CD14-positive monocyte (primary cell): Measurements from ENCODE around the gene PAN3. TPM values are rescaled to one million over a fixed set of nuclear protein-coding genes. Genes with fewer than 3 reads are reported as not detected.

Source experiments
- DNase-seq, 3 donors: peaks; one replicate each; pipeline ENCODE4 v3.0.0-alpha.2; 2011 to 2022
- H2AFZ ChIP-seq: 2 replicates; pipeline ENCODE4 v1.6.0; 2012; ENCODE audit warnings: mild to moderate bottlenecking, low read depth, low read length, inconsistent platforms; ENCODE audit not compliant: insufficient read depth, poor library complexity, severe bottlenecking
- H3K27ac ChIP-seq, 2 donors: 1 replicate in 1 of 2; 2 replicates in 1 of 2; pipeline ENCODE4 v1.5.1; 2012 to 2013; ENCODE audit warnings: low read length in 2 of 2, control low read depth in 1 of 2, inconsistent platforms in 1 of 2, low read depth in 1 of 2, mild to moderate bottlenecking in 1 of 2
- H3K27me3 ChIP-seq, 2 donors: one replicate each; pipeline versions ENCODE4 v1.6.0 to v1.6.1; 2011 to 2013; ENCODE audit warnings: low read length in 2 of 2; ENCODE audit not compliant: control insufficient read depth in 2 of 2, insufficient read depth in 2 of 2
- H3K36me3 ChIP-seq, 2 donors: replicated peaks in 1 of 2; 1 replicate in 1 of 2; 2 replicates in 1 of 2; pipeline versions ENCODE4 v1.5.1 to v1.6.1; 2012 to 2013; ENCODE audit warnings: low read length in 2 of 2, control low read depth in 1 of 2, inconsistent platforms in 1 of 2, mild to moderate bottlenecking in 1 of 2; ENCODE audit not compliant: insufficient read depth in 2 of 2, control insufficient read depth in 1 of 2
- H3K4me1 ChIP-seq, 2 donors: 1 replicate in 1 of 2; 2 replicates in 1 of 2; pipeline versions ENCODE4 v1.5.1 to v1.6.1; 2012 to 2013; ENCODE audit warnings: low read length in 2 of 2, control low read depth in 1 of 2, inconsistent platforms in 1 of 2, mild to moderate bottlenecking in 1 of 2, moderate library complexity in 1 of 2; ENCODE audit not compliant: insufficient read depth in 2 of 2, control insufficient read depth in 1 of 2
- H3K4me2 ChIP-seq: replicated peaks from 2 replicates; pipeline ENCODE3; 2012; ENCODE audit warnings: low read length, moderate library complexity, mild to moderate bottlenecking; ENCODE audit not compliant: poor library complexity, severe bottlenecking; ENCODE audit errors: extremely low read depth
- H3K4me3 ChIP-seq, 3 experiments: fragments of 200-600 bp in 1 of 3; sonication (generic) in 1 of 3; replicated peaks in 1 of 3; 1 replicate in 2 of 3; 2 replicates in 1 of 3; pipeline ENCODE4 v1.5.1; 2011 to 2013; ENCODE audit warnings: low read length in 3 of 3, mild to moderate bottlenecking in 3 of 3, control low read depth in 2 of 3, low read depth in 2 of 3, inconsistent platforms in 1 of 3, moderate library complexity in 1 of 3
- H3K79me2 ChIP-seq: 2 replicates; pipeline ENCODE4 v1.6.0; 2012; ENCODE audit warnings: mild to moderate bottlenecking, control low read depth, inconsistent platforms, low read length, moderate library complexity; ENCODE audit not compliant: insufficient read depth
- H3K9ac ChIP-seq: 2 replicates; pipeline ENCODE4 v1.6.0; 2017; ENCODE audit warnings: low read length, mild to moderate bottlenecking; ENCODE audit not compliant: insufficient read depth, poor library complexity, severe bottlenecking
- H3K9me3 ChIP-seq, 2 donors: replicated peaks in 1 of 2; 1 replicate in 1 of 2; 2 replicates in 1 of 2; pipeline versions ENCODE4 v1.5.1 to v1.6.1; 2012 to 2013; ENCODE audit warnings: low read length in 2 of 2, control low read depth in 1 of 2; ENCODE audit not compliant: control insufficient read depth in 1 of 2, insufficient read depth in 1 of 2
- H4K20me1 ChIP-seq: 2 replicates; pipeline ENCODE4 v1.6.0; 2012; ENCODE audit warnings: mild to moderate bottlenecking, low read length, control low read depth, moderate library complexity; ENCODE audit not compliant: insufficient read depth
- H3K27ac Mint-ChIP-seq, 7 donors: one replicate each; pipeline ENCODE4 v1.8.0; 2020; ENCODE audit warnings: mild to moderate bottlenecking in 7 of 7, mixed read lengths in 7 of 7, moderate library complexity in 6 of 7, inconsistent platforms in 2 of 7
- H3K27me3 Mint-ChIP-seq, 3 donors: one replicate each; pipeline ENCODE4 v1.8.0; 2021 to 2022; ENCODE audit warnings: low read depth in 3 of 3, mild to moderate bottlenecking in 3 of 3, mixed read lengths in 3 of 3, moderate library complexity in 3 of 3, inconsistent platforms in 1 of 3
- H3K36me3 Mint-ChIP-seq, 2 donors: one replicate each; pipeline ENCODE4 v1.8.0; 2020; ENCODE audit warnings: mixed read lengths in 2 of 2, inconsistent platforms in 1 of 2, mild to moderate bottlenecking in 1 of 2
- H3K4me1 Mint-ChIP-seq: one replicate; pipeline ENCODE4 v1.8.0; 2020; ENCODE audit warnings: mild to moderate bottlenecking, mixed read lengths
- H3K4me3 Mint-ChIP-seq, 2 donors: one replicate each; pipeline ENCODE4 v1.8.0; 2020; ENCODE audit warnings: mild to moderate bottlenecking in 2 of 2, mixed read lengths in 2 of 2, moderate library complexity in 1 of 2
- H3K9me3 Mint-ChIP-seq, 7 donors: one replicate each; pipeline ENCODE4 v1.8.0; 2020 to 2022; ENCODE audit warnings: mixed read lengths in 7 of 7, mild to moderate bottlenecking in 6 of 7, moderate library complexity in 6 of 7, inconsistent platforms in 2 of 7
- WGBS: methylation state at CpG from one replicate; pipeline ENCODE4 v1.1.5; 2013; ENCODE audit warnings: missing lambda C conversion rate; ENCODE audit not compliant: insufficient coverage; 5-methylcytosine and 5-hydroxymethylcytosine counted together
- intact Hi-C, 2 donors: fragments of 100-400 bp; cut with micrococcal nuclease; formaldehyde crosslinking; loops; one replicate each; pipeline versions ENCODE4 v1.15.0 to v1.15.1; 2023
- polyA plus RNA-seq, 3 donors: library from polyadenylated mRNA; depleted of rRNA in 1 of 3; unstranded in 2 of 3; stranded (reverse) in 1 of 3; fragments of 300-500 nt in 2 of 3; fragments of >200 nt in 1 of 3; fragmentation: Illumina TruSeq in 2 of 3; gene quantifications; 1 replicate in 2 of 3; 2 replicates in 1 of 3; pipeline ENCODE4 v1.2.3, GENCODE V29; 2012 to 2021
- TF ChIP-seq, protein P1 (sequence below): fragments of 200-600 bp; IDR thresholded peaks from one replicate; pipeline ENCODE4 v1.8.0; 2022; ENCODE audit warnings: antibody characterized with exemption, mild to moderate bottlenecking

The PAN3 gene
- polyA plus RNA-seq, 3 donors = 3.0 to 27.9 (median 3.2) TPM

DNA sequence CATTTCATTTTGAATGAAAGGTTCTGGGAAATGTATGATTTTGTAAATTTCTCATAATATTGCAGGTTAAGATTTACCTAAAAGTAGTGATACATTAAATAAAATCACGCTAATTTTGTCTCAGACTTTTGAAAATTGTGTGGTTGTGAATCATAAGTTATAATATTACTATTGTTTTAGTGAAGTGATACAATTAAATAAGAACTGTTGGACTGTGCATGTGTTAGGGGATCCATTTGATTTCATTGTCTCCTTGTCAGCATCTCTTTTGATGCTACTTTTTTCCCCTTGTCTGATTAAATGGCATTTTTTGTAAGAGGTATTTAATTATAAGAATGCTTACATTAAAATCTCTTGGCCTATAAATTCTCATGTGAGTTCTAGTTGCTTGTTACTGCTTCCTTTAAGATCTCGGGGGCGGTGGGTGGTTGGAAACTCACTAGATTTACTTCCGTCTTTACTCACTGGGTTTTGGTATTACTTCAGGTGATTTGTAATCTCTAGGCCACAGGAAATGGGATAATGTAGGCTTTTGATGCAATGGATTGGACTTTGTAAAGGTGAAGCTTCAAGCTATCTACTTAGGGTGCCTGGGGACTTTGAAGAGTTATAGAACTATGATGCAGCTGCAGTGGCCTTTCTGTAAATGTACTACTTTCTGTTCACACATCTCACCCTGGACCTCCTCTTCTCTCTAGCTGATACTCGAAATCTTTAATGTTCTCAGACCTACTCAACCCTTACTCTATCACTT is 66.5 kb downstream of the PAN3 start:
- no peaks in the 10 kb centered on the region for H3K27me3 ChIP-seq
- no peaks in the 10 kb centered on the region for H3K27me3 Mint-ChIP-seq
- H3K4me3 Mint-ChIP-seq = no peak overlapping the region
- intact Hi-C loops = no loop called here
- H3K4me1 Mint-ChIP-seq = no peaks in the 10 kb centered on the region
- H3K9ac ChIP-seq = no peak overlapping the region
- DNase-seq = no peak
- H3K27ac Mint-ChIP-seq = no peak overlapping the region
- H3K36me3 Mint-ChIP-seq = peaks cover 49 to 79% of the 10 kb centered on the region in 2 donors
- peaks cover 40 to 86% of the 10 kb centered on the region in 2 donors for H3K36me3 ChIP-seq
- no peak overlapping the region for H3K4me3 ChIP-seq
- no peaks in the 10 kb centered on the region for H3K4me1 ChIP-seq
- peaks cover 17% of the 10 kb centered on the region for H3K79me2 ChIP-seq
- no peak overlapping the region for H3K4me2 ChIP-seq
- 83% methylated on average over 1 of the region's 5 CpGs for WGBS
- H3K9me3 Mint-ChIP-seq = no peaks in the 10 kb centered on the region
- H4K20me1 ChIP-seq = peaks cover 58% of the 10 kb centered on the region
- H2AFZ ChIP-seq = no peak overlapping the region
- H3K9me3 ChIP-seq = no peaks in the 10 kb centered on the region
- no peak overlapping the region for H3K27ac ChIP-seq
- TF ChIP-seq, protein P1, sequence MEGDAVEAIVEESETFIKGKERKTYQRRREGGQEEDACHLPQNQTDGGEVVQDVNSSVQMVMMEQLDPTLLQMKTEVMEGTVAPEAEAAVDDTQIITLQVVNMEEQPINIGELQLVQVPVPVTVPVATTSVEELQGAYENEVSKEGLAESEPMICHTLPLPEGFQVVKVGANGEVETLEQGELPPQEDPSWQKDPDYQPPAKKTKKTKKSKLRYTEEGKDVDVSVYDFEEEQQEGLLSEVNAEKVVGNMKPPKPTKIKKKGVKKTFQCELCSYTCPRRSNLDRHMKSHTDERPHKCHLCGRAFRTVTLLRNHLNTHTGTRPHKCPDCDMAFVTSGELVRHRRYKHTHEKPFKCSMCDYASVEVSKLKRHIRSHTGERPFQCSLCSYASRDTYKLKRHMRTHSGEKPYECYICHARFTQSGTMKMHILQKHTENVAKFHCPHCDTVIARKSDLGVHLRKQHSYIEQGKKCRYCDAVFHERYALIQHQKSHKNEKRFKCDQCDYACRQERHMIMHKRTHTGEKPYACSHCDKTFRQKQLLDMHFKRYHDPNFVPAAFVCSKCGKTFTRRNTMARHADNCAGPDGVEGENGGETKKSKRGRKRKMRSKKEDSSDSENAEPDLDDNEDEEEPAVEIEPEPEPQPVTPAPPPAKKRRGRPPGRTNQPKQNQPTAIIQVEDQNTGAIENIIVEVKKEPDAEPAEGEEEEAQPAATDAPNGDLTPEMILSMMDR = no peak

GRCh38 chr13:28218679-28219078 is 80.3 kb downstream of the PAN3 start:
- Histone ChIP-seq H3K36me3 (peaks cover 29 to 48% of the 10 kb centered on the region in 2 donors), H4K20me1 (peaks cover 40% of the 10 kb centered on the region), H3K9me3 (no peaks in the 10 kb centered on the region), H3K27me3 (no peaks in the 10 kb centered on the region), H3K4me2 (no peak overlapping the region), H3K4me3 (no peak overlapping the region), H3K27ac (no peak overlapping the region), H3K4me1 (no peaks in the 10 kb centered on the region), H3K9ac (no peak overlapping the region), H3K79me2 (peaks cover 12% of the 10 kb centered on the region), H2AFZ (no peak overlapping the region)
- no peaks in the 10 kb centered on the region for H3K4me1 Mint-ChIP-seq
- WGBS = 100% methylated on average over 2 of the region's 4 CpGs
- no peak overlapping the region for H3K4me3 Mint-ChIP-seq
- peaks cover 26 to 34% of the 10 kb centered on the region in 2 donors for H3K36me3 Mint-ChIP-seq
- peaks cover 0 to 2% (median 0%) of the 10 kb centered on the region in 7 donors for H3K9me3 Mint-ChIP-seq
- intact Hi-C loops = no loop called here
- no peak for DNase-seq
- no peaks in the 10 kb centered on the region for H3K27me3 Mint-ChIP-seq
- TF ChIP-seq, protein P1 = no peak
- no peak overlapping the region for H3K27ac Mint-ChIP-seq
